K562 (cell line): ENCODE measurements around the gene EMC8. TPM values are rescaled to one million over a fixed set of nuclear protein-coding genes. Genes with fewer than 3 reads are reported as not detected.

Experiments
- ATAC-seq: fragments of 200-7000 bp; cut with Tn5 transposase; 3 replicates; pipeline ENCODE4 v1.9.1; 2020; ENCODE audit warnings: moderate library complexity
- BruUV-seq: library from RNA; stranded (reverse); fragments of 400-500 nt; replicated peaks from 2 replicates; lab custom pipeline; 2021; lab: Mats Ljungman, UMichigan
- CTCF ChIA-PET: fragments of 300-600 bp; formaldehyde crosslinking; extraction: SDS; loops from one replicate; lab custom pipeline; 2021; ENCODE audit warnings: low intra/inter-chr PET ratio; lab: Yijun Ruan, JAX
- POLR2A ChIA-PET: fragments of 300-600, 350-650 bp; sonication (Branson Sonifier 250); formaldehyde crosslinking; extraction: SDS; loops from one replicate; lab custom pipeline; 2021; ENCODE audit warnings: antibody characterized with exemption, inconsistent platforms; lab: Yijun Ruan, JAX
- DNase-seq, 4 experiments: peaks; one replicate each; pipeline versions ENCODE4 v3.0.0 to v3.0.0-alpha.2; 2011 to 2018; ENCODE audit warnings: low spot score in 3 of 4, mixed read lengths in 3 of 4; ENCODE audit errors: extremely low read depth in 1 of 4
- FAIRE-seq: peaks from 2 replicates; lab custom pipeline; 2011; peaks lifted over from hg19 to GRCh38; lab: Jason Lieb, UNC
- H2AFZ ChIP-seq: 2 replicates; pipeline ENCODE4 v1.6.0; 2011; ENCODE audit warnings: low read depth, low read length, control low read depth, inconsistent platforms
- H3K27ac ChIP-seq: fragments of 200-600 bp; 3 replicates; pipeline ENCODE4 v1.8.0; 2011; ENCODE audit warnings: low read depth, mild to moderate bottlenecking, control low read depth, inconsistent platforms, low read length, moderate library complexity, mixed read lengths; ENCODE audit errors: extremely low read depth
- H3K27me3 ChIP-seq, 2 experiments: fragments of 300-600 bp in 1 of 2; 2 replicates in 1 of 2; 3 replicates in 1 of 2; pipeline versions ENCODE4 v1.6.0 to v1.8.0; 2011; ENCODE audit warnings: inconsistent platforms in 2 of 2, low read length in 2 of 2, mild to moderate bottlenecking in 1 of 2, mixed read lengths in 1 of 2, moderate library complexity in 1 of 2; ENCODE audit not compliant: control insufficient read depth in 2 of 2, insufficient read depth in 2 of 2
- H3K36me3 ChIP-seq: fragments of 300-600 bp; 3 replicates; pipeline ENCODE4 v1.8.0; 2011; ENCODE audit warnings: mild to moderate bottlenecking, low read length, inconsistent platforms; ENCODE audit not compliant: control insufficient read depth, insufficient read depth
- H3K4me1 ChIP-seq, 2 experiments: fragments of 200-600 bp in 1 of 2; replicated peaks in 1 of 2; 2 replicates in 1 of 2; 3 replicates in 1 of 2; pipeline versions ENCODE4 v1.5.1 to v1.8.0; 2011; ENCODE audit warnings: inconsistent platforms in 2 of 2, low read length in 2 of 2, mild to moderate bottlenecking in 1 of 2, mixed read lengths in 1 of 2, moderate library complexity in 1 of 2; ENCODE audit not compliant: control insufficient read depth in 2 of 2, insufficient read depth in 2 of 2
- H3K4me2 ChIP-seq: 2 replicates; pipeline ENCODE4 v1.6.1; 2011; ENCODE audit warnings: low read length, control low read depth, inconsistent platforms, mixed read lengths; ENCODE audit not compliant: insufficient read depth
- H3K4me3 ChIP-seq: fragments of 200-600 bp; sonication (generic), shearing (Covaris generic); 2 replicates; pipeline ENCODE4 v1.5.1; 2016; ENCODE audit warnings: control low read depth, inconsistent platforms
- H3K79me2 ChIP-seq: fragments of 200-600 bp; 3 replicates; pipeline ENCODE4 v1.8.0; 2011; ENCODE audit warnings: low read length, inconsistent platforms; ENCODE audit not compliant: control insufficient read depth, insufficient read depth
- H3K9ac ChIP-seq, 2 experiments: 2 replicates each; pipeline versions ENCODE4 v1.6.0 to v1.6.1; 2011; ENCODE audit warnings: low read depth in 2 of 2, low read length in 2 of 2, control low read depth in 1 of 2, inconsistent platforms in 1 of 2, mild to moderate bottlenecking in 1 of 2, mixed read lengths in 1 of 2; ENCODE audit not compliant: insufficient read depth in 1 of 2
- H3K9me1 ChIP-seq: one replicate; pipeline ENCODE4 v1.6.0; 2011; ENCODE audit warnings: inconsistent platforms, mild to moderate bottlenecking, low read length, moderate library complexity; ENCODE audit not compliant: control insufficient read depth, insufficient read depth
- H3K9me3 ChIP-seq: replicated peaks from 2 replicates; pipeline ENCODE4 v1.5.1; 2011; ENCODE audit warnings: low read depth, low read length, inconsistent platforms; ENCODE audit not compliant: control insufficient read depth, insufficient read depth
- H4K20me1 ChIP-seq: replicated peaks from 2 replicates; pipeline ENCODE4 v1.6.1; 2011; ENCODE audit warnings: low read length, inconsistent platforms, mixed read lengths; ENCODE audit not compliant: control insufficient read depth, insufficient read depth
- CAMTA2 ChIP-seq: fragments of 250-450 bp; sonication (Bioruptor Pico); conservative IDR thresholded peaks from 2 replicates; pipeline ENCODE4 v1.5.1; 2022
- HMGXB4 ChIP-seq: sonication (generic); formaldehyde crosslinking; IDR thresholded peaks from 2 replicates; pipeline ENCODE4 v1.8.1; 2023; ENCODE audit warnings: mild to moderate bottlenecking, missing genetic modification reagents
- MCM5 ChIP-seq: fragments of 450-650 bp; IDR thresholded peaks from 2 replicates; pipeline ENCODE4 v1.6.1; 2016; ENCODE audit warnings: low read depth
- MXI1 ChIP-seq: IDR thresholded peaks from 2 replicates; pipeline ENCODE4 v1.6.1; 2011; ENCODE audit warnings: low read depth, mild to moderate bottlenecking, improper control_type of control experiment, low read length
- U2AF2 ChIP-seq: fragments of 200-400 bp; formaldehyde crosslinking; optimal IDR thresholded peaks from 2 replicates; pipeline ENCODE3; 2017; ENCODE audit warnings: low read depth, mild to moderate bottlenecking, low read length
- ZNF174 ChIP-seq: fragments of 250-450 bp; sonication (Bioruptor Pico); IDR thresholded peaks from 2 replicates; pipeline ENCODE4 v1.4.0; 2020; ENCODE audit warnings: mild to moderate bottlenecking
- ZNF217 ChIP-seq: sonication (generic); formaldehyde crosslinking; IDR thresholded peaks from 2 replicates; pipeline ENCODE4 v1.8.0; 2022; ENCODE audit warnings: mild to moderate bottlenecking, missing genetic modification reagents
- ZNF668 ChIP-seq: fragments of 250-450 bp; sonication (Bioruptor Pico); IDR thresholded peaks from 2 replicates; pipeline ENCODE4 v1.8.0; 2022; ENCODE audit warnings: mild to moderate bottlenecking, inconsistent platforms
- ZNF780A ChIP-seq: fragments of 250-450 bp; sonication (Bioruptor Pico); IDR thresholded peaks from 2 replicates; pipeline ENCODE4 v1.5.0; 2021; ENCODE audit warnings: mild to moderate bottlenecking
- WGBS: fragments of 100-300 bp; shearing (Covaris generic); methylation state at CpG from one replicate; pipeline ENCODE4 v1.1.6; 2016; ENCODE audit warnings: low coverage, mixed read lengths; ENCODE audit not compliant: insufficient coverage; ENCODE audit errors: missing lambda C conversion rate; 5-methylcytosine and 5-hydroxymethylcytosine counted together
- in situ Hi-C: fragments of 300-500 bp; cut with MboI; formaldehyde crosslinking; loops from 4 replicates; pipeline ENCODE4 v1.15.0; 2018; ENCODE audit warnings: inconsistent platforms, mixed read lengths
- intact Hi-C: fragments of 100-400 bp; cut with micrococcal nuclease; formaldehyde crosslinking; loops from 2 replicates; pipeline ENCODE4 v1.14.2; 2022
- polyA plus RNA-seq, 8 experiments: library from polyadenylated mRNA; depleted of rRNA in 4 of 8; stranded (reverse) in 5 of 8; unstranded in 3 of 8; fragments of >200 nt; fragmentation: Nextera tagmentation in 2 of 8; fragmentation: Illumina TruSeq in 1 of 8; extraction: Ambion mirVana in 2 of 8; extraction: Trizol in 1 of 8; gene quantifications; 2 replicates each; pipeline versions ENCODE4 v1.2.1 to v1.2.3, GENCODE V29; 2011 to 2014; ENCODE audit warnings: inconsistent platforms in 1 of 8, missing spikeins in 1 of 8
- total RNA-seq, 7 experiments: library from RNA; depleted of rRNA in 6 of 7; stranded (reverse); fragments of >200 nt in 6 of 7; fragmentation: Illumina TruSeq in 2 of 7; extraction: Trizol in 2 of 7; gene quantifications; 2 replicates each; pipeline versions ENCODE4 v1.2.1 to v1.2.3, GENCODE V29; 2011 to 2021; ENCODE audit warnings: low replicate concordance in 1 of 7
- TF ChIP-seq, protein P1 (sequence below): fragments of 450-650 bp; conservative IDR thresholded peaks from 2 replicates; pipeline ENCODE4 v1.6.1; 2016; ENCODE audit warnings: missing genetic modification characterization, low read depth, mild to moderate bottlenecking, control low read depth, missing compliant biosample characterization
- TF ChIP-seq, protein P2 (sequence below): fragments of 250-450 bp; sonication (Bioruptor Pico); IDR thresholded peaks from 2 replicates; pipeline ENCODE4 v1.5.0; 2020; ENCODE audit warnings: mild to moderate bottlenecking

Gene EMC8
- total and polyA plus RNA-seq, 9 of the 15 experiments (the other 6 are each of a cell fraction or from before 2014, with no cell fraction given) = 11.4 to 81.8 (median 48.6) TPM

DNA sequence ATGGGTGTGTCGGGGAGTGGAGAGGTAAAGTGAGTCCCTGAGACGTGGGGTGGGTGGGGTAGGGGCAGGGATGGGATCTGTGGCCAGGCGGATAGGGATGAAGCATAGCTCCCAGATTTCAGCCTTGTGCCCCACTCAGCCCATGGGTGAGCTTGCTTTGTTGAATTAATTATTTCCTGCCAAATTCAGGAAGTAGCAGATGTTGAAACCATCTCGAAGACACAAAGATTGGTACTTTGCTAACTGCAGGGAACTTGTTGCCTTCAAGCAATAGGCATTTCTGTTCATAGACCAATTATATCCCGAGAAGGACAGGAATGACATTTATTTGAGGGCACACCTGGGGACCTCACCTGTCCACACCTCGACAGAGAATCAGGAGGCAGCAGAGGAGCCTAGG is 37.5 kb downstream of the EMC8 start:
- no peaks in the 10 kb centered on the region for H3K9me1 ChIP-seq
- CTCF ChIA-PET = no interaction called here
- H4K20me1 ChIP-seq = 0 out of 2 replicates have a peak, but pooled peaks cover 4% of the 10 kb centered on the region
- H3K4me1 ChIP-seq = peaks cover 0 to 10% of the 10 kb centered on the region in 2 experiments; a peak in 2 of 5 replicates
- FAIRE-seq (no peak), ATAC-seq (no peak), DNase-seq (no peak)
- intact Hi-C loops (no loop called here), in situ Hi-C loops (no loop called here)
- WGBS = 1% methylated on average over 5 of the region's 6 CpGs
- POLR2A ChIA-PET = interaction anchor here (0.6 to 0.9 kb wide), 3 partner anchors 9 to 860 kb away, joined by 3 to 4 read pairs (median 4); no protein-coding TSS in a partner anchor
- H3K36me3 ChIP-seq = no peaks in the 10 kb centered on the region
- H3K9me3 ChIP-seq = no peaks in the 10 kb centered on the region
- no peak overlapping the region for H3K9ac ChIP-seq
- no TSS peak for BruUV-seq
- H3K79me2 ChIP-seq = no peaks in the 10 kb centered on the region
- no peak overlapping the region for H2AFZ ChIP-seq
- H3K4me3 ChIP-seq = no peak overlapping the region
- peaks cover 42 to 79% of the 10 kb centered on the region in 2 experiments for H3K27me3 ChIP-seq
- H3K4me2 ChIP-seq = no peak overlapping the region
- H3K27ac ChIP-seq = no peak overlapping the region
- TF ChIP-seq HMGXB4 (no peak), CAMTA2 (CRISPR knock-in tag) (no peak), ZNF668 (CRISPR knock-in tag) (no peak), ZNF780A (CRISPR knock-in tag) (no peak), MCM5 (no peak), ZNF217 (CRISPR knock-in tag) (no peak), ZNF174 (no peak), U2AF2 (no peak), MXI1 (no peak)
- TF ChIP-seq, protein P1, sequence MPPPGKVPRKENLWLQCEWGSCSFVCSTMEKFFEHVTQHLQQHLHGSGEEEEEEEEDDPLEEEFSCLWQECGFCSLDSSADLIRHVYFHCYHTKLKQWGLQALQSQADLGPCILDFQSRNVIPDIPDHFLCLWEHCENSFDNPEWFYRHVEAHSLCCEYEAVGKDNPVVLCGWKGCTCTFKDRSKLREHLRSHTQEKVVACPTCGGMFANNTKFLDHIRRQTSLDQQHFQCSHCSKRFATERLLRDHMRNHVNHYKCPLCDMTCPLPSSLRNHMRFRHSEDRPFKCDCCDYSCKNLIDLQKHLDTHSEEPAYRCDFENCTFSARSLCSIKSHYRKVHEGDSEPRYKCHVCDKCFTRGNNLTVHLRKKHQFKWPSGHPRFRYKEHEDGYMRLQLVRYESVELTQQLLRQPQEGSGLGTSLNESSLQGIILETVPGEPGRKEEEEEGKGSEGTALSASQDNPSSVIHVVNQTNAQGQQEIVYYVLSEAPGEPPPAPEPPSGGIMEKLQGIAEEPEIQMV (tag) = no peak
- TF ChIP-seq, protein P2, sequence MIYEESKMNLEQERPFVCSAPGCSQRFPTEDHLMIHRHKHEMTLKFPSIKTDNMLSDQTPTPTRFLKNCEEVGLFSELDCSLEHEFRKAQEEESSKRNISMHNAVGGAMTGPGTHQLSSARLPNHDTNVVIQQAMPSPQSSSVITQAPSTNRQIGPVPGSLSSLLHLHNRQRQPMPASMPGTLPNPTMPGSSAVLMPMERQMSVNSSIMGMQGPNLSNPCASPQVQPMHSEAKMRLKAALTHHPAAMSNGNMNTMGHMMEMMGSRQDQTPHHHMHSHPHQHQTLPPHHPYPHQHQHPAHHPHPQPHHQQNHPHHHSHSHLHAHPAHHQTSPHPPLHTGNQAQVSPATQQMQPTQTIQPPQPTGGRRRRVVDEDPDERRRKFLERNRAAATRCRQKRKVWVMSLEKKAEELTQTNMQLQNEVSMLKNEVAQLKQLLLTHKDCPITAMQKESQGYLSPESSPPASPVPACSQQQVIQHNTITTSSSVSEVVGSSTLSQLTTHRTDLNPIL (CRISPR knock-in tag) = no peak
